B cell (primary cell): ENCODE measurements around the gene RBBP8.

ENCODE experiments used
- CTCF ChIP-seq: fragments of 200-600 bp; IDR thresholded peaks from one replicate; pipeline ENCODE4 v1.8.0; 2022; ENCODE audit warnings: antibody characterized with exemption, mild to moderate bottlenecking
- EZH2 ChIP-seq: IDR thresholded peaks from 2 replicates; pipeline ENCODE4 v1.6.1; 2012; ENCODE audit warnings: borderline replicate concordance, low read depth, mild to moderate bottlenecking, moderate library complexity, low read length; ENCODE audit not compliant: insufficient read depth, poor library complexity, severe bottlenecking

- TF ChIP-seq CTCF (no peak), EZH2 (no peak)
Observed at GRCh38 chr18:22935431-22935830, 2.3 kb downstream of the RBBP8 start.
